ENCODE measurements around the gene ESPN. TPM values are rescaled to one million over a fixed set of nuclear protein-coding genes. Genes with fewer than 3 reads are reported as not detected.
A peak's percentile ranks its signal among the peaks of the same experiment; 100 is the strongest.
"Not testable (repeated sequence)": the region's sequence is repeated elsewhere in the genome, so short reads cannot be mapped to it uniquely, and the experiment has no call there.

ESPN gene
- total RNA-seq, 1 experiment from 2014 or later = not detected

GRCh38 chr1:6448749-6449631, 24.4 kb downstream of the ESPN start:
- peak; percentile 63 for DNase-seq (ENCODE audit: low read depth)

- no peak for DNase-seq (ENCODE audit: low read depth)
Measured at GRCh38 chr1:6450005-6450450, 25.5 kb downstream of the ESPN start.

GRCh38 chr1:6450486-6450885, 25.9 kb downstream of the ESPN start:
- DNase-seq (ENCODE audit: low read depth) = not testable (repeated sequence)

GRCh38 chr1:6450943-6451373, 26.4 kb downstream of the ESPN start:
- no peak for DNase-seq (ENCODE audit: low read depth)

GRCh38 chr1:6453895-6454855, 29.6 kb downstream of the ESPN start:
- DNase-seq (ENCODE audit: low read depth) = peak; percentile 41

GRCh38 chr1:6454856-6455751, 30.5 kb downstream of the ESPN start:
- peak; percentile 48 for DNase-seq (ENCODE audit: low read depth)

- DNase-seq (ENCODE audit: low read depth) = not testable (repeated sequence)
Measured at GRCh38 chr1:6455752-6456520, 31.4 kb downstream of the ESPN start.

GRCh38 chr1:6456800-6457466, 32.4 kb downstream of the ESPN start:
- DNase-seq (ENCODE audit: low read depth) = no peak

GRCh38 chr1:6459850-6460265, 35.3 kb downstream of the ESPN start:
- DNase-seq (ENCODE audit: low read depth) = no peak

- no peak for DNase-seq (ENCODE audit: low read depth)
Measured at GRCh38 chr1:6460301-6461050, 35.9 kb downstream of the ESPN start.

GRCh38 chr1:6461051-6461530, 36.5 kb downstream of the ESPN start:
- DNase-seq (ENCODE audit: low read depth) = no peak

- DNase-seq (ENCODE audit: low read depth) = no peak
Measured at GRCh38 chr1:6461538-6462411, 37.2 kb downstream of the ESPN start.

GRCh38 chr1:6462412-6463119, 38.0 kb downstream of the ESPN start:
- no peak for DNase-seq (ENCODE audit: low read depth)

GRCh38 chr1:6463120-6463412, 38.5 kb downstream of the ESPN start:
- no peak for DNase-seq (ENCODE audit: low read depth)

GRCh38 chr1:6464514-6464836, 39.9 kb downstream of the ESPN start:
- peak; percentile 43 for DNase-seq (ENCODE audit: low read depth)

- DNase-seq (ENCODE audit: low read depth) = no peak
Measured at GRCh38 chr1:6464915-6465314, 40.3 kb downstream of the ESPN start.

GRCh38 chr1:6465461-6466005, 41.0 kb downstream of the ESPN start:
- DNase-seq (ENCODE audit: low read depth) = no peak

All from Daoy (cell line).